ENCODE measurements around the gene ITGA6.
A peak's percentile ranks its signal among the peaks of the same experiment; 100 is the strongest.

The ITGA6 gene

GRCh38 chr2:172467382-172467781 lies 40.0 kb downstream of the ITGA6 start:
- DNase-seq: no peak

GRCh38 chr2:172470958-172471922 lies 43.9 kb downstream of the ITGA6 start:
- no peak for DNase-seq

GRCh38 chr2:172472446-172473033 lies 45.2 kb downstream of the ITGA6 start:
- DNase-seq: no peak

- no peak for DNase-seq
Measured at GRCh38 chr2:172473167-172473566, 45.8 kb downstream of the ITGA6 start.

- no peak for DNase-seq
Measured at GRCh38 chr2:172478353-172478752, 51.0 kb downstream of the ITGA6 start.

GRCh38 chr2:172480301-172481218 lies 53.2 kb downstream of the ITGA6 start:
- no peak for DNase-seq

- DNase-seq: no peak
Measured at GRCh38 chr2:172481507-172482262, 54.3 kb downstream of the ITGA6 start.

GRCh38 chr2:172484253-172484652 lies 56.9 kb downstream of the ITGA6 start:
- peak in 1 of 2 donors; percentile 43 for DNase-seq

GRCh38 chr2:172484706-172485105 lies 57.3 kb downstream of the ITGA6 start:
- DNase-seq: no peak

GRCh38 chr2:172488556-172488955 lies 61.2 kb downstream of the ITGA6 start:
- no peak for DNase-seq

GRCh38 chr2:172489681-172490080 lies 62.3 kb downstream of the ITGA6 start:
- no peak for DNase-seq

- peak; percentile 44 to 49 for DNase-seq
Measured at GRCh38 chr2:172496160-172496608, 68.8 kb downstream of the ITGA6 start.

- no peak for DNase-seq
Measured at GRCh38 chr2:172507199-172507598, 79.8 kb downstream of the ITGA6 start.

- no peak for DNase-seq
Measured at GRCh38 chr2:172510088-172510487, 82.7 kb downstream of the ITGA6 start.

GRCh38 chr2:172510548-172510947 lies 83.2 kb downstream of the ITGA6 start:
- DNase-seq: no peak

- no peak for DNase-seq
Measured at GRCh38 chr2:172512810-172513523, 85.6 kb downstream of the ITGA6 start.

- no peak for DNase-seq
Measured at GRCh38 chr2:172513524-172513900, 86.1 kb downstream of the ITGA6 start.

- no peak for DNase-seq
Measured at GRCh38 chr2:172513935-172514586, 86.7 kb downstream of the ITGA6 start.

GRCh38 chr2:172516299-172516698 lies 88.9 kb downstream of the ITGA6 start:
- DNase-seq: peak in 1 of 2 donors; percentile 6

- DNase-seq: no peak
Measured at GRCh38 chr2:172518995-172519394, 91.6 kb downstream of the ITGA6 start.

GRCh38 chr2:172525601-172526000 lies 98.2 kb downstream of the ITGA6 start:
- DNase-seq: no peak
